Activated CD4-positive, alpha-beta T cell treated with anti-CD3 and anti-CD28 coated beads for 48 hours (primary cell): Measurements from ENCODE around the gene SLC30A3.
"Not testable (repeated sequence)": the region's sequence is repeated elsewhere in the genome, so short reads cannot be mapped to it uniquely, and the experiment has no call there.

Source experiments
- DNase-seq: peaks from one replicate; pipeline ENCODE4 v3.0.0-alpha.2; 2020

SLC30A3 gene

GRCh38 chr2:27284996-27285395 is 22.1 kb upstream of the SLC30A3 start:
- DNase-seq: no peak

- no peak for DNase-seq
Measured at GRCh38 chr2:27282892-27283291, 20.0 kb upstream of the SLC30A3 start.

GRCh38 chr2:27281855-27282559 is 19.2 kb upstream of the SLC30A3 start, which contains the start of gene TRIM54:
Gene TRIM54, plus strand, starts transcription at chr2:27282429. Its CDS starts 303 bp downstream, at chr2:27282732.
- DNase-seq: no peak

GRCh38 chr2:27281442-27281841 is 18.6 kb upstream of the SLC30A3 start:
- DNase-seq: no peak

GRCh38 chr2:27280826-27281225 is 18.0 kb upstream of the SLC30A3 start:
- no peak for DNase-seq

- no peak for DNase-seq
Measured at GRCh38 chr2:27278010-27278409, 15.2 kb upstream of the SLC30A3 start.

- DNase-seq: no peak
Measured at GRCh38 chr2:27275211-27276150, 12.6 kb upstream of the SLC30A3 start, which contains the start of gene DNAJC5G. Gene DNAJC5G, plus strand, starts transcription at chr2:27275433. Its CDS starts 1,296 bp downstream, at chr2:27276729.

GRCh38 chr2:27272537-27273522 is 10.0 kb upstream of the SLC30A3 start:
- not testable (repeated sequence) for DNase-seq

GRCh38 chr2:27271631-27272340 is 8.9 kb upstream of the SLC30A3 start:
- DNase-seq: no peak

- no peak for DNase-seq
Measured at GRCh38 chr2:27270670-27271069, 7.8 kb upstream of the SLC30A3 start.

- no peak for DNase-seq
Measured at GRCh38 chr2:27270131-27270530, 7.3 kb upstream of the SLC30A3 start.

GRCh38 chr2:27268296-27268695 is 5.4 kb upstream of the SLC30A3 start:
- not testable (repeated sequence) for DNase-seq

- DNase-seq: no peak
Measured at GRCh38 chr2:27265536-27265870, 2.7 kb upstream of the SLC30A3 start.

GRCh38 chr2:27264753-27265535 is 2.1 kb upstream of the SLC30A3 start:
- peak; percentile 73 for DNase-seq

- DNase-seq: peak; percentile 26
Measured at GRCh38 chr2:27264253-27264752, 1.5 kb upstream of the SLC30A3 start.

- no peak for DNase-seq
Measured at GRCh38 chr2:27263287-27264252, 723 bp upstream of the SLC30A3 start.

GRCh38 chr2:27261926-27262298 is 935 bp downstream of the SLC30A3 start:
- DNase-seq: no peak

- DNase-seq: no peak
Measured at GRCh38 chr2:27261241-27261925, 1.5 kb downstream of the SLC30A3 start.

GRCh38 chr2:27258051-27258450 is 4.8 kb downstream of the SLC30A3 start:
- no peak for DNase-seq
